ENCODE results near the gene ACYP2.
"Not testable (repeated sequence)": the region's sequence is repeated elsewhere in the genome, so short reads cannot be mapped to it uniquely, and the experiment has no call there.

Gene ACYP2

DNA sequence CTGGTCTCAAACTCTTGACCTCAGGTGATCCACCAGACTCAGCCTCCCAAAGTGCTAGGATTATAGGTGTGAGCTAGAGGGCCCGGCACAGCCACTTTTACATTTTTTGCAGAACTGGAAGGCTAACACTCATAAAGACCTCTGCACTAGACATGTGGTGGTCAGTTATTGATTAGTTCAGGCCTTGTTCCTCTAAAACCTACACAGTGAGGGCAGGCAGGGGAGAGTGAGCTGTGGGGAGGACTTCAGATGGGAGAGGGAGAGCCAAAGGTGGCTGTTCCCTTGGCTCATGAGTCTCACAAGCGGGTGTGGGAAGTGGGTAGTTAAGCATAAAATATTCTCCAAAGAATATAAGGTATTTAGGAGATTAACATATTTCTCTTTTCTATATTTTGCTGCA lies 29.3 kb upstream of the ACYP2 start:
- Mint-ChIP-seq H3K4me1 (ENCODE audit: low read depth) (peaks cover 10% of the 10 kb centered on the region), H3K27me3 (no peaks in the 10 kb centered on the region), H3K9me3 (no peaks in the 10 kb centered on the region), H3K4me3 (no peak overlapping the region), H3K36me3 (ENCODE audit: low read depth) (no peaks in the 10 kb centered on the region), H3K27ac (no peak overlapping the region)
- DNase-seq: no peak

DNA sequence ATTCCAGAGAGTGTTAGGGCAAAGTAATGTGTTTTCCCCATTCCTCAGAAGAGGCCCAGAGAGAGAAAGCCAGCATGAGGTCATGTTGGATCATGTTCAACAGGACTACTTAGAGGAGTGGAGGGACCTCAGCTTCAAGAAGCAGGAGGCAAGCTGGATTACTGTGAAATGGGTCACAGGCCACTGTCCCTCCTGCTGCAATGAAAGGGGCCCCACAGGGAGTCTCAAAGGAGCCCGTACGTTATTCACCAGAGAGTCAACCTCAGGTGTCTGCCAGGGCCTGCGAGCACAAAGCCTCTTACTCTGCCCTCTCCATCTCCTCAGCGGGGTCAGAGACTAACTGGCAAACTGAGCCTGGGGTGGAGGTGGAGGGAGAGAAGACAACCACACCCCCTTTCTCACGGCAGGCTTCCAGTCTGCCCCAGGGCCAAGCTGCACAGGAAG lies 27.2 kb upstream of the ACYP2 start:
- H3K27me3 Mint-ChIP-seq: no peaks in the 10 kb centered on the region
- no peak overlapping the region for H3K4me3 Mint-ChIP-seq
- no peak for DNase-seq
- peaks cover 17% of the 10 kb centered on the region for H3K4me1 Mint-ChIP-seq (ENCODE audit: low read depth)
- no peaks in the 10 kb centered on the region for H3K9me3 Mint-ChIP-seq
- no peaks in the 10 kb centered on the region for H3K36me3 Mint-ChIP-seq (ENCODE audit: low read depth)
- H3K27ac Mint-ChIP-seq: no peak overlapping the region

DNA sequence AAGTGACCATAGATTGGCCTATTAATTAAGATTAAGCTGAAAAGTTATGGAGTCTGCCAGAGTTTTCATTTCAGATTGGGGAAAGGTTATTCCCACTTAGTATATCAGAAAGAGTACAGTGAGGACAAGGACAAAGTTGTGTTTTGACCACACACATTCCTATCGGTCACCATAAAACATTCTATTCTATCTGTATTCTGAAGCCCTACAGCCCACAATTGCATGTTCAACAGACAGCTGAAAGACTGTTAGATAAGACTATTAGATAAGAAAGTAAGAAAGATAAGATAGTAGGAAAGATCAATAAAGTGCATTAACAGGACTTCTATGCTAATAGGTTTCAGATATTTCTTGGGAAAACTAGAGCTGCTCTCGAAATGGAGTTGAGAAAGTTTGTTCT lies 26.7 kb upstream of the ACYP2 start:
- DNase-seq: no peak
- Mint-ChIP-seq H3K9me3 (no peaks in the 10 kb centered on the region), H3K27me3 (no peaks in the 10 kb centered on the region), H3K4me1 (ENCODE audit: low read depth) (peaks cover 21% of the 10 kb centered on the region), H3K27ac (no peak overlapping the region), H3K36me3 (ENCODE audit: low read depth) (no peaks in the 10 kb centered on the region), H3K4me3 (no peak overlapping the region)

- H3K4me1 Mint-ChIP-seq (ENCODE audit: low read depth): peaks cover 19% of the 10 kb centered on the region
- no peak for DNase-seq
- H3K9me3 Mint-ChIP-seq: no peaks in the 10 kb centered on the region
- H3K4me3 Mint-ChIP-seq: no peak overlapping the region
- H3K27me3 Mint-ChIP-seq: no peaks in the 10 kb centered on the region
- H3K27ac Mint-ChIP-seq: no peak overlapping the region
- H3K36me3 Mint-ChIP-seq (ENCODE audit: low read depth): no peaks in the 10 kb centered on the region
Measured at GRCh38 chr2:54090521-54091117, 24.8 kb upstream of the ACYP2 start.

GRCh38 chr2:54092940-54093339 lies 22.5 kb upstream of the ACYP2 start:
- no peak for DNase-seq
- Mint-ChIP-seq H3K27ac (peak overlapping the region; percentile 11), H3K27me3 (no peaks in the 10 kb centered on the region), H3K4me1 (ENCODE audit: low read depth) (peaks cover 19% of the 10 kb centered on the region), H3K36me3 (ENCODE audit: low read depth) (no peaks in the 10 kb centered on the region), H3K4me3 (no peak overlapping the region), H3K9me3 (no peaks in the 10 kb centered on the region)

GRCh38 chr2:54095406-54095805 lies 20.0 kb upstream of the ACYP2 start:
- not testable (repeated sequence) for H3K4me3 Mint-ChIP-seq; H3K27me3 Mint-ChIP-seq; H3K27ac Mint-ChIP-seq; DNase-seq; H3K36me3 Mint-ChIP-seq (ENCODE audit: low read depth); H3K9me3 Mint-ChIP-seq
- peaks cover 23% of the 10 kb centered on the region for H3K4me1 Mint-ChIP-seq (ENCODE audit: low read depth)

- H3K9me3 Mint-ChIP-seq; H3K36me3 Mint-ChIP-seq (ENCODE audit: low read depth); H3K27ac Mint-ChIP-seq; H3K4me3 Mint-ChIP-seq; H3K27me3 Mint-ChIP-seq; DNase-seq: not testable (repeated sequence)
- peaks cover 23% of the 10 kb centered on the region for H3K4me1 Mint-ChIP-seq (ENCODE audit: low read depth)
Measured at GRCh38 chr2:54096141-54096540, 19.3 kb upstream of the ACYP2 start.

GRCh38 chr2:54097124-54097523 lies 18.3 kb upstream of the ACYP2 start:
- Mint-ChIP-seq H3K27ac (no peak overlapping the region), H3K9me3 (no peaks in the 10 kb centered on the region), H3K4me3 (no peak overlapping the region), H3K27me3 (no peaks in the 10 kb centered on the region), H3K4me1 (ENCODE audit: low read depth) (peaks cover 21% of the 10 kb centered on the region), H3K36me3 (ENCODE audit: low read depth) (no peaks in the 10 kb centered on the region)
- DNase-seq: no peak

DNA sequence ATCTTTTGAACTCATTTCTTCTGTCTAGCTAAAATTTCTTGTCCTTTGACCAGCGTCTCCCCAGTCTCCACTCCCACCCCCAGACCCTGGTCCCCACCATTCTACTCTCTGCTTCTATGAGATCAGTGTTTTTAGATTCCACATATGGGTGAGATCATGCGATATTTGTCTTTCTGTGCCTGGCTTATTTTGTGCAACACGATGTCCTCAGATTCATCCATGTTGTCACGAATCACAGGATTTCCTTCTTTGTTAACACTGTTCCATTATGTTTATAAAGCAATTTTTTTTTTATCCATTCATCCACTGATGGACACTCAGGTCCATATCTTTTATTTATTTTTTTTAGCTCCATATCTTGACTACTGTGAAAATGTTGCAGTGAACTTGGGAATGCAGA lies 16.0 kb upstream of the ACYP2 start:
- Mint-ChIP-seq H3K27me3 (no peaks in the 10 kb centered on the region), H3K27ac (no peak overlapping the region), H3K4me1 (ENCODE audit: low read depth) (peaks cover 10% of the 10 kb centered on the region), H3K36me3 (ENCODE audit: low read depth) (no peaks in the 10 kb centered on the region), H3K9me3 (no peaks in the 10 kb centered on the region), H3K4me3 (no peak overlapping the region)
- no peak for DNase-seq

DNA sequence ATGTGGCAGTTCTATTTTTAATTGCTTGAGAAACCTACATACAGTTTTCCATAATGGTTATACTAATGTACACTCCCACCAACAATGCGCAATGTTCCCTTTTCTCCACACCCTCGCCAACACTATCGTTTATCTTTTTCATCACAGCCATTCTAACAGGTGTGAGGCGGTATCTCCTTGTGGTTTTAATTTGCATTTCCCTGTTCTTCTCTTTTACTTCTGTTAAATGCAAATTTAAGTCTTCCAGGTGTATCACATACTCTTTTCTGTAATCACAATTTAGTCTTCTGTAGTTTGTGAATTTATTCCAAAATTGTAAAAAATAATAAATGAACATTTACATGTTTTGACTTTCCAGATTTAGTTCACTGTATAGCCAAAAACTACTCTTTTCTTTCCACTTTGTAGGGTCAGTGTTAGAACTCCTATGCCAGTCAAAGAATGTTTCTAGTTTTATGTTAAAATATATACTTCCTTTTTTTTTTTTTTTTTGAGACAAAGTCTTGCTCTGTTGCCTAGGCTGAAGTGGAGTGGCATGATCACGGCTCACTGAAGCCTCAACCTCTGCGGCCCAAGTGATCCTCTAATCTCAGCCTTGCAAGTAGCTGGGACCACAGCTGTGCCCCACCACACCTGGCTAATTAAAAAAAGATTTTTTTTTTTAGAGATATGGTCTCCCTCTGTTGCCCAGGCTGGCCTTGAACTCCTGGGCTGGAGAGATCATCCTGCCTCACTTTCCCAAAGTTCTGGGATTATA lies 15.4 kb upstream of the ACYP2 start:
- H3K4me3 Mint-ChIP-seq: no peak overlapping the region

DNA sequence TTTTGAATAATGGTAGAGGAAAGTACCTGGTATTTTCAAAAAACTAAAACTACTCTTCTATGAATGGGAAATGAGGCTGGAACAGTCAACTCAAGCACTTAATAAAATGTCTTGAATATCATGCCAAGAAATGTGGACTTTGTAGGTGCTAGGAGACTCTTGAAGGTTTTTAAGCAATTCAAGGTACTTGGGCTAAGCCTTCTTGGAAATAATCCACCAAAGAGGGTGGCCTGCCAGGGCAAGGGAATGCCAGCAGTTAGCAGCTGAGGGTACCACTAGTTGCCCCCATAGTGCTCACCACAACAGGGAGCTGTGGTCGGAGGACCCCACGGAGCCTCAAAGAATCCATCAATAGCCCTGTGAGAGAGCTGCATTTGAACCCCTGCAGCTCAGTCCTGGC lies 14.6 kb upstream of the ACYP2 start:
- Mint-ChIP-seq H3K27me3 (no peaks in the 10 kb centered on the region), H3K36me3 (ENCODE audit: low read depth) (no peaks in the 10 kb centered on the region), H3K4me3 (no peak overlapping the region), H3K9me3 (no peaks in the 10 kb centered on the region), H3K4me1 (ENCODE audit: low read depth) (peaks cover 10% of the 10 kb centered on the region), H3K27ac (no peak overlapping the region)
- DNase-seq: no peak

More for the DNA sequence above, 15.4 kb upstream of the ACYP2 start:
- Mint-ChIP-seq H3K27ac (no peak overlapping the region), H3K27me3 (no peaks in the 10 kb centered on the region), H3K36me3 (ENCODE audit: low read depth) (no peaks in the 10 kb centered on the region), H3K9me3 (no peaks in the 10 kb centered on the region), H3K4me1 (ENCODE audit: low read depth) (peaks cover 10% of the 10 kb centered on the region)
- no peak for DNase-seq

DNA sequence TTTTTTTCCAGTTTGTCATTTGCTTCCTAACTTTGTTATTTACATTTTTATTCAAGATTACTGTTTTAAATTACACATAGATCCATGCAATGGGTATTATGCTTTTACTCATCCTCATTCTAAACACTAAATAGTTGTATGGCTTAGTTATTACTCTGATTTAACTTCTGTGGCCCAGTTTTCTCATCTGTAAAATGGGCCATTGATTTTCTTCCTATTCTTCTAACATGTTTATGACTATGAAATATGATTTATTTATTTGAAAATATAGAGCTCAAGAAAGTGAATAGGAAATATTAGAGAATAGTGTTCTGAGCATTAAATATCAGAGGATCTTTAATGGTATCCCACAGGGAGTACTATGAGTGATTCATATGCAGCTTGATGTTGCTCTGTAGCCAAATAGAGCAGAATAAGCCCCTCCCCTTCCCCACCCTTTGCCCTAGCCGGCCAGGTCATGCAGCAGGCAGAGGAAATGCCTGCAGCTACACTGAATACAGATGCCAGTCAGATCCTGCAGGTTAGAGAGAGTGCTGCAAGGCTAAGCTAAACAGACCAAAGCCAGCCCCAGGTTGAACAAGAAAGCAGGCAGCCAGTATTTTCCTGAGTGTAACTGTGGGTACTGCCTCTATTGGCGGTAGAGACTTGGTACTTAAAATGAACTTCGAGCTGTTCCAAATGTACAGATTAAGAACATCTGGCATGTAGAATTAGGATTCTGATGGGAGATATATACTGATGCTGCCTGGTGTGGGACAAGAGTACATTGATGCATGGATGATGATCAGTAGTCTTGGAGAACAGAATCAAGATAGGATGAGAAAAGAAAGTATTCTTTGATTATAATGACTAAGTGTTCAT lies 11.7 kb upstream of the ACYP2 start:
- DNase-seq: no peak
- H3K36me3 Mint-ChIP-seq (ENCODE audit: low read depth): no peaks in the 10 kb centered on the region
- peaks cover 13% of the 10 kb centered on the region for H3K4me1 Mint-ChIP-seq (ENCODE audit: low read depth)
- no peak overlapping the region for H3K27ac Mint-ChIP-seq
- H3K4me3 Mint-ChIP-seq: no peak overlapping the region
- no peaks in the 10 kb centered on the region for H3K9me3 Mint-ChIP-seq
- no peaks in the 10 kb centered on the region for H3K27me3 Mint-ChIP-seq

- Mint-ChIP-seq H3K4me1 (ENCODE audit: low read depth) (peaks cover 9% of the 10 kb centered on the region), H3K9me3 (no peaks in the 10 kb centered on the region), H3K36me3 (ENCODE audit: low read depth) (no peaks in the 10 kb centered on the region), H3K27ac (no peak overlapping the region), H3K27me3 (no peaks in the 10 kb centered on the region), H3K4me3 (no peak overlapping the region)
- no peak for DNase-seq
Measured at GRCh38 chr2:54106631-54107454, 8.6 kb upstream of the ACYP2 start.

DNA sequence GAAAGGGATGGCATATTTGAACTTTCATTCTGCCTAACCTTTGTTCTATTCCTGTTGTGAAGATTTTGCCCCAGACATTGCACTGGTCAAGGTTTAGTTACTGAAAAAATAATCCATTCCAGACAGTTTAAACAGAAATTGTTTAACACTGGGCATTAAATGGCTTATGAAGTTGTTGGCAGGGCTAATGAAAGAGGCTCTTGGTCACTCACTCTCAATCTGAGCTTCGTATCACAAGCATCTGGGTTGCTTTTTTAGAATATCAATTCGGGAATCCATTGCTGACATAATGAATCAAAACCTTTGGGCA lies 8.0 kb upstream of the ACYP2 start:
- DNase-seq: no peak
- Mint-ChIP-seq H3K9me3 (no peaks in the 10 kb centered on the region), H3K36me3 (ENCODE audit: low read depth) (no peaks in the 10 kb centered on the region), H3K27me3 (no peaks in the 10 kb centered on the region), H3K4me1 (ENCODE audit: low read depth) (peaks cover 9% of the 10 kb centered on the region), H3K4me3 (no peak overlapping the region), H3K27ac (no peak overlapping the region)

Measured in activated T-cell treated with anti-CD3 and anti-CD28 coated beads, Interleukin-2, amount 50 U/mL, for 24 hours (primary cell).